Smooth muscle cell (in vitro differentiated cells): Measurements from ENCODE around the gene SHANK2. TPM values are rescaled to one million over a fixed set of nuclear protein-coding genes. Genes with fewer than 3 reads are reported as not detected.
A peak's percentile ranks its signal among the peaks of the same experiment; 100 is the strongest.

Experiments
- DNase-seq: peaks from one replicate; lab custom pipeline; 2025; ENCODE audit not compliant: unreplicated experiment; lab: John Stamatoyannopoulos, UW
- H2AFZ ChIP-seq: fragments of 200-600 bp; sonication (generic); 2 replicates; pipeline ENCODE4 v1.6.0; 2016; ENCODE audit warnings: antibody characterized with exemption, low read depth, mild to moderate bottlenecking
- H3F3A ChIP-seq: fragments of 200-600 bp; sonication (generic); 2 replicates; pipeline ENCODE4 v1.6.0; 2017; ENCODE audit warnings: antibody characterized with exemption, low read depth
- H3K27ac ChIP-seq: fragments of 200-600 bp; sonication (generic); 2 replicates; pipeline ENCODE4 v1.5.1; 2016; ENCODE audit warnings: low read depth, mild to moderate bottlenecking
- H3K27me3 ChIP-seq: fragments of 200-600 bp; sonication (generic); 2 replicates; pipeline ENCODE4 v1.6.1; 2016; ENCODE audit warnings: low read depth, mild to moderate bottlenecking
- H3K36me3 ChIP-seq: fragments of 200-600 bp; sonication (generic); 2 replicates; pipeline ENCODE4 v1.5.1; 2016; ENCODE audit warnings: low read depth
- H3K4me1 ChIP-seq: fragments of 200-600 bp; sonication (generic); 2 replicates; pipeline ENCODE4 v1.5.1; 2016; ENCODE audit warnings: low read depth
- H3K4me2 ChIP-seq: fragments of 200-600 bp; sonication (generic); 2 replicates; pipeline ENCODE4 v1.6.0; 2016; ENCODE audit warnings: mild to moderate bottlenecking
- H3K4me3 ChIP-seq: fragments of 200-600 bp; sonication (generic); 2 replicates; pipeline ENCODE4 v1.5.1; 2016; ENCODE audit warnings: mild to moderate bottlenecking
- H3K79me2 ChIP-seq: fragments of 200-600 bp; sonication (generic); 2 replicates; pipeline ENCODE4 v1.6.0; 2016; ENCODE audit warnings: low read depth, mild to moderate bottlenecking
- H3K9ac ChIP-seq: fragments of 200-600 bp; sonication (generic); 2 replicates; pipeline ENCODE4 v1.6.0; 2016; ENCODE audit warnings: low read depth
- H3K9me3 ChIP-seq: fragments of 200-600 bp; sonication (generic); replicated peaks from 2 replicates; pipeline ENCODE4 v1.5.1; 2016; ENCODE audit warnings: low read depth
- H4K20me1 ChIP-seq: fragments of 200-600 bp; sonication (generic); 2 replicates; pipeline ENCODE4 v1.6.0; 2016; ENCODE audit warnings: low read depth
- WGBS: methylation state at CpG from one replicate; pipeline ENCODE4 v1.1.7; 2016; ENCODE audit warnings: low lambda C conversion rate; 5-methylcytosine and 5-hydroxymethylcytosine counted together
- polyA plus RNA-seq: library from polyadenylated mRNA; unstranded; fragments of >200 nt; fragmentation: Nextera tagmentation; extraction: Ambion mirVana; gene quantifications from 2 replicates; pipeline ENCODE4 v1.2.1, GENCODE V29; 2016
- total RNA-seq: library from RNA; depleted of rRNA; stranded (reverse); fragments of >200 nt; gene quantifications from 2 replicates; pipeline ENCODE4 v1.2.3, GENCODE V29; 2014
- TF ChIP-seq, protein P1 (sequence below): fragments of 200-600 bp; sonication (generic); IDR thresholded peaks from 2 replicates; pipeline ENCODE4 v1.5.1; 2017; ENCODE audit warnings: borderline replicate concordance, mild to moderate bottlenecking, antibody characterized with exemption; ENCODE audit not compliant: insufficient read depth, poor library complexity, severe bottlenecking

Gene SHANK2
- total and polyA plus RNA-seq, 2 experiments from 2014 or later, result 1.5 to 9.9 TPM

DNA sequence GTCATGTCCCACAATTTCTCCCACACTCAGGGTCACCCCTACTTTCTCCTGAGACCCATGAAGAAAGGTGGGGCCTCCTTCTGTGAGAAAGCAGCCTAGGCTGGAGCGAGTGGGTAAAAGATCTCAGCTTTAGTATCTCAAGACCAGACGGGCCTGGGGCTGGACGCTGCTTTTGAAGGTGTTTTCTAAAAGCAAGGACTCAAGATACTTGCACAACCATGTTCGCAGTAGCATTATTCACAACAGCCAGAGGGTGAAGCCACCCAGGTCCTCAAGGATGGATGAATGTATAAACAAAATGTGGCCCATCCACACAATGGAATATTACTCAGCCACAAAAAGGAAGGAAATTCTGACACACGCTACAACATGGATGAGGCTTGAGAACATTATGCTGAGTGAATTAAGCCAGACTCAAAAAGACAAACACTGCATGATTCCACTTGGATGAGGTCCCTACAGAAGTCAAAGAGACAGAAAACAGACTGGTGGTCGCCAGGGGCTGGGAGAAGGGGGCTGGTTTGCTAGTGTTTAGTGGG lies 10.6 kb downstream of the SHANK2 start:
- H3K4me1 ChIP-seq, result peaks cover 12% of the 10 kb centered on the region
- no peak overlapping the region for H2AFZ ChIP-seq
- no peaks in the 10 kb centered on the region for H3K9me3 ChIP-seq
- peak overlapping the region; percentile 75 for H3K27ac ChIP-seq
- H3K4me2 ChIP-seq, result peak overlapping the region; percentile 70
- H3K36me3 ChIP-seq, result no peaks in the 10 kb centered on the region
- DNase-seq, result no peak
- H3K79me2 ChIP-seq, result no peaks in the 10 kb centered on the region
- no peak overlapping the region for H3K4me3 ChIP-seq
- TF ChIP-seq, protein P1, sequence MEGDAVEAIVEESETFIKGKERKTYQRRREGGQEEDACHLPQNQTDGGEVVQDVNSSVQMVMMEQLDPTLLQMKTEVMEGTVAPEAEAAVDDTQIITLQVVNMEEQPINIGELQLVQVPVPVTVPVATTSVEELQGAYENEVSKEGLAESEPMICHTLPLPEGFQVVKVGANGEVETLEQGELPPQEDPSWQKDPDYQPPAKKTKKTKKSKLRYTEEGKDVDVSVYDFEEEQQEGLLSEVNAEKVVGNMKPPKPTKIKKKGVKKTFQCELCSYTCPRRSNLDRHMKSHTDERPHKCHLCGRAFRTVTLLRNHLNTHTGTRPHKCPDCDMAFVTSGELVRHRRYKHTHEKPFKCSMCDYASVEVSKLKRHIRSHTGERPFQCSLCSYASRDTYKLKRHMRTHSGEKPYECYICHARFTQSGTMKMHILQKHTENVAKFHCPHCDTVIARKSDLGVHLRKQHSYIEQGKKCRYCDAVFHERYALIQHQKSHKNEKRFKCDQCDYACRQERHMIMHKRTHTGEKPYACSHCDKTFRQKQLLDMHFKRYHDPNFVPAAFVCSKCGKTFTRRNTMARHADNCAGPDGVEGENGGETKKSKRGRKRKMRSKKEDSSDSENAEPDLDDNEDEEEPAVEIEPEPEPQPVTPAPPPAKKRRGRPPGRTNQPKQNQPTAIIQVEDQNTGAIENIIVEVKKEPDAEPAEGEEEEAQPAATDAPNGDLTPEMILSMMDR, result no peak
- H3K27me3 ChIP-seq, result no peaks in the 10 kb centered on the region
- no peaks in the 10 kb centered on the region for H3F3A ChIP-seq
- H3K9ac ChIP-seq, result no peak overlapping the region
- 95% methylated on average over 6 of the region's 6 CpGs for WGBS
- H4K20me1 ChIP-seq, result no peaks in the 10 kb centered on the region

DNA sequence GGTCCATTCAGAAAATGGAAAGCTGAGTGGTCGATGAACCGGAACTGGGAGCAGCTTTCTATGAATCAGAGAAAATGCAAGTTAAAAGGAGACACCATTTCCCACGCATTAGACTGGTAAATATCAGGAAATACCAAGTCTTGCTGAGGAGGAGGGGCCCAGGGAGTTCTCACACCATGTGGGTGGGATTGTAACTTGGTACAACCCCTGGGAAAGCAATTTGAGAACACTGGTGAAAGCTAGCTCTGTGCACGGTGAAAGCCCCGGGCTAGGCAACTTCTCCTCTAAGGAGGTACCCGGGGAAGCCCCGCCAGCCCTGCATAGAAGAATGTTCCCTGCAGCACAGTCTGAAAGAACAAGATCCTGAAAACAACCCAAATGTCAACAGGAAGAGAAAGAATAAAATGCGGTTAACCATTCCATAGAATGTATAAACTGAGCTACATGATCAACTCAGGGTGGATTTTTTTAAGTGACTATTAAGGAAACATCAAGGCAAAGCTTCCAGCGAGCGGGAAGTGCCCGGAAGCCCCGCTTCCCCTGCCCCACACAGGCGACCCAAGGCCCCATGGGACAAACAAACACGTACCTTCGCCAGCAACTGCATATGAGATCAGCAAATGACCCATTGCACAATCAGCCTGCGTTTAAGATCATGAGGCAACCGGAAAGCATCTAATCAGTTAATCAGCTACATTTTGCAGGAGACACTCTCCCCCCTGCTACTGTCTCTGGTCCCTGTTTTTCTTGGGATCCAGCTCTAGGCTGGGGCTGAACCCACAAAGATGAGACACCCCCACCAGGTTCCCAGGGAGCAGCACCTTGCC lies 11.3 kb downstream of the SHANK2 start:
- no peaks in the 10 kb centered on the region for H4K20me1 ChIP-seq
- no peaks in the 10 kb centered on the region for H3K27me3 ChIP-seq
- peaks cover 9% of the 10 kb centered on the region for H3K4me1 ChIP-seq
- no peaks in the 10 kb centered on the region for H3F3A ChIP-seq
- peak overlapping the region; percentile 20 for H3K4me3 ChIP-seq
- TF ChIP-seq, protein P1, result no peak
- H3K9ac ChIP-seq, result peak overlapping the region; percentile 24
- no peaks in the 10 kb centered on the region for H3K79me2 ChIP-seq
- no peaks in the 10 kb centered on the region for H3K36me3 ChIP-seq
- H3K4me2 ChIP-seq, result peak overlapping the region; percentile 70
- 25% methylated on average over 17 of the region's 17 CpGs for WGBS
- peak overlapping the region; percentile 75 for H3K27ac ChIP-seq
- no peaks in the 10 kb centered on the region for H3K9me3 ChIP-seq
- no peak for DNase-seq
- H2AFZ ChIP-seq, result peak overlapping the region; percentile 51

DNA sequence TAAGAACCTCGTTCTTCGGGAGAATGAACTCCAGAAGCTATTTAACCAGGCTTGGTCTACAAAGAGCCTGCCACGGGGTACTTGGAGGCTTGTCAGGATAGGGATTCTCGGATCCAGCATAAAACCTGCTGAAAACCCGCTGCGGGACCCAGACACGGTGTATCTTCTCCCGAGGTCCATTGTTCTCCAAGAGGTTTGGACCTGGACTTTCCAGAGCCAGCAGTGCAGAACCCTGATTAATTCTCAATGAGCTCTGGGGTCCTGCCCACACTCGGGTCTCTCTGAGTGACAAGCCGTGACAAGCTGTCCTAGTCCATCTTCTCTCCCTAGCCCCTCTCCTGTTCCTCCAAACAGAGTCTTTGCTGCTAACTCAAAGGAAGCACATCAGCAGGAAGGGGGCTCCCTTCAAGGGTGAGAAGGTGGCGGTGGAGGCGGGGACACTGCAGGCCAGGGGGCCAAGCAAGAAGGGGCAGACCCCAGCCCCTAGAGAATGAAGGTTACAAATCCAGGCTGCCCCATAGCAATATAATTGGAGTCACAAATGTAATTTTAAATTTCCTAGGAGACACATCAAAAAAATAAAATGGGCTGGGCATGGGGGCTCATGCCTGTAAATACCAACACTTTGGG lies 12.2 kb downstream of the SHANK2 start:
- no peaks in the 10 kb centered on the region for H4K20me1 ChIP-seq
- no peak for DNase-seq
- no peak overlapping the region for H3K9ac ChIP-seq
- no peak overlapping the region for H3K4me3 ChIP-seq
- TF ChIP-seq, protein P1, result no peak
- H3K36me3 ChIP-seq, result no peaks in the 10 kb centered on the region
- peaks cover 6% of the 10 kb centered on the region for H3K4me1 ChIP-seq
- H3K79me2 ChIP-seq, result no peaks in the 10 kb centered on the region
- H2AFZ ChIP-seq, result no peak overlapping the region
- peak overlapping the region; percentile 75 for H3K27ac ChIP-seq
- WGBS, result 89% methylated on average over 12 of the region's 12 CpGs
- H3K9me3 ChIP-seq, result no peaks in the 10 kb centered on the region
- H3K4me2 ChIP-seq, result peak overlapping the region; percentile 70
- no peaks in the 10 kb centered on the region for H3K27me3 ChIP-seq
- no peaks in the 10 kb centered on the region for H3F3A ChIP-seq
